Measurements from ENCODE around the gene DBN1. TPM values are rescaled to one million over a fixed set of nuclear protein-coding genes. Genes with fewer than 3 reads are reported as not detected.

The DBN1 gene
- total RNA-seq, 1 experiment from 2014 or later, result 218 TPM

DNA sequence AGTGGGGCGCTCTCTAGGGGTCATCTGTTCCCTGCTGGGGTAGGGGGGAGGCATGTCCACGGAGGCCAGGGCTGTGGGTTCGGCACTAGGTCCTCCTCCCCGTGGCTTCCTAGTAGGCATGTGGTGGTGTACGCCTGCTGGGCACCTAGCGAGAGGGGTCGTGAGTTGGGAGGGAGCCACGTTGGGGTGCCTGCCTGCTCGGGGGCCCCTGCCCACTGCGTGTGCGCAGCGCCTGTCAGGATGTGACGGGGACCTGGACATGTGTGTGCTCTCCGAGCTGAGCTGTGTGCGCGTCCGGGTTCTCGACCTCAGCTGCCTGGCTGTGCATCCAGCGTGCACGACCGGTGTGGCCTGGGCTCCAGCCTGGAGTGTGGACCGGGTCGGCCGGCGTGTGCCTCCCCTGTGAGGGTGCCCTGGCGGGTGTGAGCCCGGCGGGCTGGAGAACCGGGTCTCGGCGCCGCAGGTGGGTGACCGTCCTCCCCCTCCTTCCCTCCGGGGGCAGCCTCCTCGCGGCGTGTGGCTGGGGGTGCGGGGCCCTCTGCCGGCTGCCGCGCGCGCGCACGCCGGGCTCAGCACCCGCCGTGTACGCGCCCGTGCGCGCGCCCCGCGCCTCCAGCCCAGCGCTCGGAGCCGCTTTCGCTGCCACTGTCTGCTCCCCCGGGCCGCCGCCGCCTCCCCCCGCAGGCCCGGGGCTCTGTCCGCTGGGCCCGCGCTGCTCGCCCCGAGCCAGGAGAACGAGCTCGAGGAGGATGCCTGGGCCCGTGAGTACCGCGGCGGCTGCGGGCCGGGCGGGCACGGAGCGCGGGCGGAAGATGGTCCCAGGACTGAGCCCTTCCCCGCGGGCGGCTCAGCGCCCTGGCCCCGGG, 27.0 kb downstream of the DBN1 start, which contains the start of gene PRR7:
TSS of gene PRR7 (plus strand) at position 615 of the 866 bp plus-strand sequence. CDS start 8,254 bp downstream, outside the sequence.
- DNase-seq, result peak; percentile 88
- peaks cover 22% of the 10 kb centered on the region for H3K4me1 Mint-ChIP-seq (ENCODE audit: low read depth, unreplicated experiment)
- H3K27ac Mint-ChIP-seq (ENCODE audit: unreplicated experiment), result peak within 1 kb of the TSS; percentile 81
- H3K36me3 Mint-ChIP-seq (ENCODE audit: insufficient read depth, unreplicated experiment), result peaks cover 77% of the 10 kb centered on the region
- H3K4me3 Mint-ChIP-seq (ENCODE audit: low read depth, unreplicated experiment), result peak within 1 kb of the TSS; percentile 70
- CTCF ChIA-PET, result interaction anchor here (0.6 to 6.8 kb wide), 5 partner anchors 17 to 487 kb away, joined by 3 to 57 read pairs (median 5); no protein-coding TSS in a partner anchor
- no peaks in the 10 kb centered on the region for H3K9me3 Mint-ChIP-seq (ENCODE audit: low read depth, unreplicated experiment)
- BruUV-seq (replicated peaks), result no TSS peak
- no peaks in the 10 kb centered on the region for H3K27me3 Mint-ChIP-seq (ENCODE audit: unreplicated experiment)
- intact Hi-C loops (cut with micrococcal nuclease; ENCODE audit: unreplicated experiment), result no loop called here
- no peak for TF ChIP-seq CTCF (IDR thresholded peaks at IDR 0.05; ENCODE audit: unreplicated experiment)

GRCh38 chr5:177445917-177446199, 27.6 kb downstream of the DBN1 start:
- intact Hi-C loops (cut with micrococcal nuclease; ENCODE audit: unreplicated experiment), result no loop called here
- Mint-ChIP-seq H3K9me3 (ENCODE audit: low read depth, unreplicated experiment) (no peaks in the 10 kb centered on the region), H3K36me3 (ENCODE audit: insufficient read depth, unreplicated experiment) (peaks cover 81% of the 10 kb centered on the region), H3K27ac (ENCODE audit: unreplicated experiment) (peak overlapping the region; percentile 81), H3K4me3 (ENCODE audit: low read depth, unreplicated experiment) (peak overlapping the region; percentile 70), H3K27me3 (ENCODE audit: unreplicated experiment) (no peaks in the 10 kb centered on the region), H3K4me1 (ENCODE audit: low read depth, unreplicated experiment) (peaks cover 22% of the 10 kb centered on the region)
- CTCF ChIA-PET, result interaction anchor here (0.9 to 6.8 kb wide), 4 partner anchors 17 to 136 kb away, joined by 3 to 57 read pairs (median 8); no protein-coding TSS in a partner anchor
- no peak for DNase-seq
- BruUV-seq (replicated peaks), result no TSS peak
- no peak for TF ChIP-seq CTCF (IDR thresholded peaks at IDR 0.05; ENCODE audit: unreplicated experiment)

GRCh38 chr5:177445052-177445916, 28.1 kb downstream of the DBN1 start:
- no peak for TF ChIP-seq CTCF (IDR thresholded peaks at IDR 0.05; ENCODE audit: unreplicated experiment)
- Mint-ChIP-seq H3K36me3 (ENCODE audit: insufficient read depth, unreplicated experiment) (peaks cover 78% of the 10 kb centered on the region), H3K4me1 (ENCODE audit: low read depth, unreplicated experiment) (peaks cover 22% of the 10 kb centered on the region), H3K27me3 (ENCODE audit: unreplicated experiment) (no peaks in the 10 kb centered on the region), H3K9me3 (ENCODE audit: low read depth, unreplicated experiment) (no peaks in the 10 kb centered on the region), H3K27ac (ENCODE audit: unreplicated experiment) (peak overlapping the region; percentile 81), H3K4me3 (ENCODE audit: low read depth, unreplicated experiment) (peak overlapping the region; percentile 70)
- CTCF ChIA-PET, result interaction anchor here (0.9 to 6.8 kb wide), 5 partner anchors 10 to 135 kb away, joined by 3 to 57 read pairs (median 9); no protein-coding TSS in a partner anchor
- DNase-seq, result no peak
- BruUV-seq (replicated peaks), result TSS peak; percentile 40
- intact Hi-C loops (cut with micrococcal nuclease; ENCODE audit: unreplicated experiment), result no loop called here
